IPS-11a (cell line): Measurements from ENCODE around the gene S100A6.
A peak's percentile ranks its signal among the peaks of the same experiment; 100 is the strongest.

Source experiments
- H3K4me3 ChIP-seq: one replicate; pipeline ENCODE4 v1.5.1; 2013; ENCODE audit warnings: low read depth, low read length, control low read depth

S100A6 gene

GRCh38 chr1:153546796-153547559, 11.2 kb upstream of the S100A6 start:
- no peak overlapping the region for H3K4me3 ChIP-seq

- H3K4me3 ChIP-seq, result no peak overlapping the region
These were observed 10.6 kb upstream of the S100A6 start for GRCh38 chr1:153546371-153546770.

GRCh38 chr1:153545067-153546055, 9.6 kb upstream of the S100A6 start, which contains the start of gene S100A4:
Gene S100A4 (minus strand): TSS chr1:153545806. CDS start chr1:153544794, 1,012 bp downstream.
- H3K4me3 ChIP-seq, result no peak within 1 kb of the TSS

- H3K4me3 ChIP-seq, result no peak overlapping the region
These were observed 8.8 kb upstream of the S100A6 start for GRCh38 chr1:153544453-153545066.

DNA sequence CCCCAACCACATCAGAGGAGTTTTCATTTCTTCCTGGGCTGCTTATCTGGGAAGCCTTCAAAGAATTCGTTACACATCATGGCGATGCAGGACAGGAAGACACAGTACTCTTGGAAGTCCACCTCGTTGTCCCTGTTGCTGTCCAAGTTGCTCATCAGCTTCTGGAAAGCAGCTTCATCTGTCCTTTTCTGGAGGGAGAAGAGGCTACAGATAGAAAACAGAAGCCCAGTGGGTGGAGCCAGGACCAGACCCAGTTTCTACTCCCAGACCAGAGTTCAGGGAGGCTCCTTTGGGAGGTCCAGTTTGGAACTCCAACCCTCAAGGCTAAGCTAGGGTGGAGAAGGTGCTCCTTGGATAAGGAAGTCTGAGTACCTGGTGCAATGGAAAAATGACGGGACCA, 7.9 kb upstream of the S100A6 start:
- no peak overlapping the region for H3K4me3 ChIP-seq

GRCh38 chr1:153542956-153543711, 7.3 kb upstream of the S100A6 start:
- H3K4me3 ChIP-seq, result no peak overlapping the region

GRCh38 chr1:153541641-153542590, 6.1 kb upstream of the S100A6 start:
- H3K4me3 ChIP-seq, result no peak overlapping the region

DNA sequence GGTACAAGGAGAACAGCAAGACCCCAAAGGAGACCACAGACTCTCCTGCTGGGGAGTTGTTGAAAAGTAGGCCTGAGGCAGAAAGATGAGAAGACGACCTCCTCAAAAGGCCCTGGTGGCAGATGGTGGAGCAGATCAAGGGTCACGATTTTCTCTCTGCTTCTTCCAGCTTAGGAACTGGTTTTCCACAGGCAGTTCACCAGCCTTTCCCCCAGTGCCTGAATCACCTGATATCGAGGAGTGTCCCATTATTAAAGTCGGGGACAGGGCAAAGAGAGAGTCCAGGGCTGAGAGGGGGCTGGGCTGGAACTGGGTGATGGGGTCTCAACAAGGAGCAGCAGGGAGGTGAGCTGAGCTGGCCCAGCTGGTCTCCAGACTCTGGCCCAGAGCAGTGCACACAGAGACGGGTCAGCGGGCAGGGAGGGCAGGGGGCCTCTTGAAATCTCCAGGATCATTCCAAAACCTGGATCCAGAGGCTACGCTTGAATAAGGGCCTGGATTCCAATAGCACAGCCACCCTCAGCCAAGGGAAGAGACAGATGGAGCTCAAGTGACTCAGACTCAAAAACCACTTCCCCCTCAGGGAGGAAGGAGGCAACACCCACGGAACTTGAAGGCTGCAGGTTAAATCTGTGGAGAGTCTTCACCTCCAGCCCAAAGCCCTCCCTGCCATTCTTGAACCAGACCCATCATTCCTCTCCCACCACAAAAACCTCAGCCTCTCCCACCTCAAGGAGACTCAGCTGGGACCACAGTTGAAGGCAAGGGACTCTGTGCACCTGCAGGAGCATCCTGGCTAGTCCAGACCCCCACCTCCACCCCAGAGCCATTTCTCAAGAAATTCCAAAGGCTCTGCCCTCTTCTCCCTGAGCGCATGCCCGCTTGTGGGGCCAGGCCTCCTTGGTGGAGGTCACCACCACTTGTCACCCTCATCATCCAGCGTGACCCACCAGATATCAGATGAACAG, 4.9 kb upstream of the S100A6 start, which contains the start of gene S100A5:
Gene S100A5, minus strand, starts transcription at position 541 of the 968 bp plus-strand sequence. CDS start 743 bp downstream, outside the sequence.
- H3K4me3 ChIP-seq, result no peak within 1 kb of the TSS

GRCh38 chr1:153539395-153540093, 3.8 kb upstream of the S100A6 start:
- H3K4me3 ChIP-seq, result no peak overlapping the region

GRCh38 chr1:153538315-153538821, 2.6 kb upstream of the S100A6 start:
- no peak overlapping the region for H3K4me3 ChIP-seq

GRCh38 chr1:153537376-153537730, 1.6 kb upstream of the S100A6 start:
- no peak overlapping the region for H3K4me3 ChIP-seq

GRCh38 chr1:153536671-153537375, 1.0 kb upstream of the S100A6 start:
- H3K4me3 ChIP-seq, result no peak overlapping the region

GRCh38 chr1:153536012-153536670, 350 bp upstream of the S100A6 start:
- H3K4me3 ChIP-seq, result peak overlapping the region; percentile 49

- no peak overlapping the region for H3K4me3 ChIP-seq
These were observed 908 bp downstream of the S100A6 start for GRCh38 chr1:153534925-153535241.

DNA sequence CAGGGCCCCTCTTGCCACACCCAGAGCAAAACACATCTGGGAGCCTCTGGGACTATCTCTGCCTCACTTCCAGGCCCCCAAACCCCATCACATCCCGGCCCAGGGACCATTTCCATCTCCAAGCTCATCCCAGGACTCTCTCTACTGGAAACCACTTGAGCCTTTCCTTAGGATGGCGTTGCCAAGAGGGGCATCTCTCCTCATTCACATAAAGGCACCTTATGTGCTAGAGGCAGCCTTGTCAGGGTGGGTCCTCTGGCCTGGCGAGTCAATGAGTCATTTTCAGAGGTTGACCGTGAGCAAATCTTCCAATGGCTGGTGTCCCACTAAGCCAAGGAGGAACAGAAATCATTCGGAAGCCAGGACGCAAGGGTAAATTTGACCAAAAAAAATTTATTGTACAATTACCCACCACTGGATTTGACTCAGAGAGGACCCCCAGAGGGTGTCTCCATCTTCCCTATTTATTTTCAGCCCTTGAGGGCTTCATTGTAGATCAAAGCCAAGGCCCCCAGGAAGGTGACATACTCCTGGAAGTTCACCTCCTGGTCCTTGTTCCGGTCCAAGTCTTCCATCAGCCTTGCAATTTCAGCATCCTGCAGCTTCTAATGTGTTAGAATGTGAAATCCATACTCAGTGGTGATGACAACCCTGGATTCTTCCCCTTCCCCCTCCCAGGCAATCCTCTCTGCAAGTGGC, 1.4 kb downstream of the S100A6 start:
- no peak overlapping the region for H3K4me3 ChIP-seq

DNA sequence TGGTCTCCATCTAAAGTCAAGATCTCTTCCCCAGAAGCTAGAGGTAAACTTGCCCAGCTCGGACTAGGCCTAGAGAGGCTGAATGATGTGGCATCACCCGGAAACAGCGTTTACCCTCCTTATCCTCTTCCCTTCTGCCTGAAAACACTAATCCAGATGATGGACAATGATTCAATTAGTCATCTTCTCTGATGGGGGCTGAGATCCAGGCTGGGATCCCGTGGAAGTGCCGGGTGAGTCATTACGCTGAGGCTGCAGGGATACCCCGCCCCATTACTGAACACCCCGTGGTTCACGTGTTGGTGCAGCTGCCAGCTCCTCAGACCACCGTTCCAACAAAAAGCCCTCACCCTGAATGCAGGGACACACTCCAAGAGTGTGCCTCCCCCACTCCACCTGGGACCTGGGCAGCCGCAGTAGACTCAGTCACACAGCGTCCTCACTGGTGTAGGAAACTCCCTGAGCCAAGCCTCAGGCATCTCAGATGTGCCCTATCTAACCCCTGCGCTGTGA, 2.0 kb downstream of the S100A6 start:
- H3K4me3 ChIP-seq, result no peak overlapping the region
